ENCODE data around the gene PSME3. TPM values are rescaled to one million over a fixed set of nuclear protein-coding genes. Genes with fewer than 3 reads are reported as not detected.

PSME3 gene
- total and polyA plus RNA-seq, 2 of the 13 experiments (the other 11 are each of a cell fraction or from before 2014, with no cell fraction given): 66.3 to 135 TPM

DNA sequence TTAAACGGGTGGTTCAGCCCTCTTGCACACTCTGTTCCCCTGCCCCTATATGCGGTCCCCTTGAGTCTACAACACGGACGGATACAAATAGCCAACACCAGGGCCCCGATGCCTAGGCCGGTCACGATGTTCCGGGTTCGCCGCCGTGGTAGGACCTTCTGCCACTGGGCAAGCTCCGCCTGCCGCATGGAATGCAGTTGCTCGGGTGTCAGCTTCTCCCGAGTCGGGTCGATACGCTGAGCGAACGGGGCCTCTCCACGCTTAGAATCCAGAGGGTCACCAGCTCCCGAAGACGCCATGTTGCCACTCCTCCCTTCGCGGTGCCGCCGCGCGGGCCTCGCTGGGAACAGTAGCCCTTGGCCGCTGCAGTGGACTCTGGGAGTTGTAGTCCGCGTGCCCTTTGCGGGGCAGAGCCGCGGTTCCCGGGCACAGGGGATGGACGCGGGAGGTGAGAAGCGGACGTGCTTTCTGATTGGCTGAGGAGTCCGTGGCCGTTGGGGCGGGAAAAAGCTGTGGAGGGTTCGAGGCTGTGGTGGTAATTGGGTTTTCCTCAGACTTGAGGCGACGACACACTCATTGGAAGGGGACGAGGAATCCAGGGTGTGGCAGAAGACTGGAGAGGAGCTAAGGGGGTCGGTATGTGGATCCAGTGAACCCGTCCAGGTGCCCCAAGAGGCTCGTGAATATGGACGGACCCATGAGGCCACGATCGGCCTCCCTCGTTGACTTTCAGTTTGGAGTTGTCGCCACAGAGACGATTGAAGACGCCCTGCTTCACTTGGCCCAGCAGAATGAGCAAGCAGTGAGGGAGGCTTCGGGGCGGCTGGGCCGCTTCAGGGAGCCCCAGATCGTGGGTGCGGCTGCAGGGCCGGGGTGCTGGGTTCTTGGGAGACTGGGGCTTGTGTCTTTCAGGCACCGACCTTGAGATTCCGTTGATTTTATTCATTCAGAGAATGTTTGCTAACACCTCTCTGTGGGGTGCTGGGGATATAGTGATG is 34.5 kb upstream of the PSME3 start, which contains the start of the genes CNTD1 and COA3 (continued):
- peak; percentile 89 for TF ChIP-seq ZNF576 (CRISPR knock-in tag; IDR thresholded peaks at IDR 0.05)
- peak; percentile 81 for TF ChIP-seq ZNF121 (CRISPR knock-in tag; IDR thresholded peaks at IDR 0.05)
- no peak for TF ChIP-seq RBM22 (optimal IDR thresholded peaks at IDR 0.05; ENCODE audit: low read length)
- peak; percentile 76 for TF ChIP-seq ZNF891 (CRISPR knock-in tag; IDR thresholded peaks at IDR 0.05)
- TF ChIP-seq AHR (CRISPR knock-in tag; IDR thresholded peaks at IDR 0.05): peak; percentile 82; the same call in 1 of the 2 replicates
- TF ChIP-seq TMF1 (CRISPR knock-in tag; IDR thresholded peaks at IDR 0.05; ENCODE audit: low read depth): peak; percentile 82; the same call in 1 of the 2 replicates
- TF ChIP-seq ZNF737 (CRISPR knock-in tag; IDR thresholded peaks at IDR 0.05; ENCODE audit: borderline replicate concordance): peak; percentile 98
- peak; percentile 87 for TF ChIP-seq ZNF343 (CRISPR knock-in tag; IDR thresholded peaks at IDR 0.05)
- TF ChIP-seq ZSCAN22 (CRISPR knock-in tag; IDR thresholded peaks at IDR 0.05): peak; percentile 73
- peak; percentile 94; the same call in 1 of the 2 replicates for TF ChIP-seq YEATS4 (CRISPR knock-in tag; IDR thresholded peaks at IDR 0.05; ENCODE audit: borderline replicate concordance)
- TF ChIP-seq ZNF235 (CRISPR knock-in tag; IDR thresholded peaks at IDR 0.05; ENCODE audit: borderline replicate concordance): peak; percentile 97; the same call in 1 of the 2 replicates
- TF ChIP-seq MZF1 (CRISPR knock-in tag; IDR thresholded peaks at IDR 0.05; ENCODE audit: borderline replicate concordance): peak; percentile 38; the same call in 1 of the 2 replicates
- peak; percentile 32; the same call in 1 of the 2 replicates for TF ChIP-seq CEBPG (CRISPR knock-in tag; IDR thresholded peaks at IDR 0.05)
- TF ChIP-seq ZNF318 (CRISPR knock-in tag; IDR thresholded peaks at IDR 0.05): peak; percentile 26; the same call in 1 of the 2 replicates
- TF ChIP-seq ZNF253 (CRISPR knock-in tag; IDR thresholded peaks at IDR 0.05; ENCODE audit: borderline replicate concordance): no peak
- no peak; the same call in 1 of the 2 replicates for TF ChIP-seq SETDB1 (CRISPR knock-in tag; IDR thresholded peaks at IDR 0.05; ENCODE audit: borderline replicate concordance)
- peak; percentile 100 for TF ChIP-seq THAP11 (CRISPR knock-in tag; IDR thresholded peaks at IDR 0.05)
- TF ChIP-seq REL (CRISPR knock-in tag; conservative IDR thresholded peaks at IDR 0.05): peak; percentile 81; the same call in 1 of the 2 replicates
- TF ChIP-seq ARHGAP35 (CRISPR knock-in tag; IDR thresholded peaks at IDR 0.05; ENCODE audit: borderline replicate concordance): peak; percentile 96; the same call in 1 of the 2 replicates

Data from HepG2 (cell line).